Activated CD4-positive, alpha-beta T cell treated with anti-CD3 and anti-CD28 coated beads, Interleukin-2, amount 10 ng/mL, durations not matched to agents 24 days and 14 days (primary cell): Measurements from ENCODE around the gene CST4. TPM values are rescaled to one million over a fixed set of nuclear protein-coding genes. Genes with fewer than 3 reads are reported as not detected.
"Not testable (repeated sequence)": the region's sequence is repeated elsewhere in the genome, so short reads cannot be mapped to it uniquely, and the experiment has no call there.

Source experiments
- DNase-seq: peaks from one replicate; pipeline ENCODE4 v3.0.0; 2022
- H3K27ac Mint-ChIP-seq: one replicate; pipeline ENCODE4 v1.8.0; 2022; ENCODE audit warnings: mild to moderate bottlenecking, mixed read lengths
- H3K27me3 Mint-ChIP-seq: one replicate; pipeline ENCODE4 v1.8.0; 2022; ENCODE audit warnings: mixed read lengths
- H3K36me3 Mint-ChIP-seq: one replicate; pipeline ENCODE4 v1.8.0; 2022; ENCODE audit warnings: low read depth, mild to moderate bottlenecking, mixed read lengths
- H3K4me1 Mint-ChIP-seq: one replicate; pipeline ENCODE4 v1.8.0; 2021; ENCODE audit warnings: mixed read lengths
- H3K4me3 Mint-ChIP-seq: one replicate; pipeline ENCODE4 v1.8.0; 2022; ENCODE audit warnings: mild to moderate bottlenecking, moderate library complexity, mixed read lengths
- H3K9me3 Mint-ChIP-seq: one replicate; pipeline ENCODE4 v1.8.0; 2021; ENCODE audit warnings: mixed read lengths
- intact Hi-C: fragments of 100-400 bp; cut with micrococcal nuclease; formaldehyde crosslinking; loops from one replicate; pipeline ENCODE4 v1.15.1; 2023
- total RNA-seq: library from RNA; stranded (reverse); gene quantifications from 2 replicates; pipeline ENCODE4 v1.2.3, GENCODE V29; 2022

The CST4 gene
- total RNA-seq, 1 donor from 2014 or later, result not detected

- DNase-seq, result no peak
- H3K27ac Mint-ChIP-seq, result no peak overlapping the region
- H3K9me3 Mint-ChIP-seq, result no peaks in the 10 kb centered on the region
- H3K4me3 Mint-ChIP-seq, result no peak overlapping the region
- no peaks in the 10 kb centered on the region for H3K27me3 Mint-ChIP-seq
- intact Hi-C loops, result no loop called here
- no peaks in the 10 kb centered on the region for H3K4me1 Mint-ChIP-seq
- H3K36me3 Mint-ChIP-seq, result no peaks in the 10 kb centered on the region
These were observed 12.1 kb upstream of the CST4 start for GRCh38 chr20:23700931-23701330.

- no peaks in the 10 kb centered on the region for H3K27me3 Mint-ChIP-seq
- intact Hi-C loops, result no loop called here
- H3K27ac Mint-ChIP-seq, result no peak overlapping the region
- no peaks in the 10 kb centered on the region for H3K9me3 Mint-ChIP-seq
- no peak overlapping the region for H3K4me3 Mint-ChIP-seq
- H3K36me3 Mint-ChIP-seq, result no peaks in the 10 kb centered on the region
- no peaks in the 10 kb centered on the region for H3K4me1 Mint-ChIP-seq
- peak; percentile 38 for DNase-seq
These were observed 9.1 kb upstream of the CST4 start for GRCh38 chr20:23697947-23698346.

- H3K9me3 Mint-ChIP-seq, H3K27ac Mint-ChIP-seq, DNase-seq, H3K27me3 Mint-ChIP-seq, H3K4me3 Mint-ChIP-seq, H3K36me3 Mint-ChIP-seq, H3K4me1 Mint-ChIP-seq, intact Hi-C loops: not testable (repeated sequence)
These were observed 6.2 kb upstream of the CST4 start for GRCh38 chr20:23695068-23695395.

- H3K27ac Mint-ChIP-seq, H3K27me3 Mint-ChIP-seq, H3K4me1 Mint-ChIP-seq, H3K9me3 Mint-ChIP-seq, H3K36me3 Mint-ChIP-seq, H3K4me3 Mint-ChIP-seq, intact Hi-C loops: not testable (repeated sequence)
- peak; percentile 20 for DNase-seq
These were observed 5.6 kb upstream of the CST4 start for GRCh38 chr20:23694178-23695067.

GRCh38 chr20:23692725-23693619 is 4.1 kb upstream of the CST4 start:
- H3K4me3 Mint-ChIP-seq, result not testable (repeated sequence)

GRCh38 chr20:23691675-23692074 is 2.8 kb upstream of the CST4 start:
- Mint-ChIP-seq H3K4me1 (no peaks in the 10 kb centered on the region), H3K9me3 (no peaks in the 10 kb centered on the region), H3K27ac (no peak overlapping the region), H3K36me3 (no peaks in the 10 kb centered on the region), H3K27me3 (no peaks in the 10 kb centered on the region), H3K4me3 (no peak overlapping the region)
- DNase-seq, result peak; percentile 6
- intact Hi-C loops, result no loop called here

More at GRCh38 chr20:23692725-23693619, 4.1 kb upstream of the CST4 start:
- H3K36me3 Mint-ChIP-seq, H3K9me3 Mint-ChIP-seq, H3K27me3 Mint-ChIP-seq, intact Hi-C loops, H3K4me1 Mint-ChIP-seq, H3K27ac Mint-ChIP-seq, DNase-seq: not testable (repeated sequence)

- no peaks in the 10 kb centered on the region for H3K36me3 Mint-ChIP-seq
- H3K4me1 Mint-ChIP-seq, result no peaks in the 10 kb centered on the region
- no peak for DNase-seq
- H3K9me3 Mint-ChIP-seq, result no peaks in the 10 kb centered on the region
- no peak overlapping the region for H3K27ac Mint-ChIP-seq
- H3K4me3 Mint-ChIP-seq, result no peak overlapping the region
- intact Hi-C loops, result no loop called here
- H3K27me3 Mint-ChIP-seq, result no peaks in the 10 kb centered on the region
These were observed 1.7 kb upstream of the CST4 start for GRCh38 chr20:23690581-23690980.

GRCh38 chr20:23689399-23689690 is 507 bp upstream of the CST4 start:
- intact Hi-C loops, result no loop called here
- Mint-ChIP-seq H3K27ac (no peak overlapping the region), H3K9me3 (no peaks in the 10 kb centered on the region), H3K4me1 (no peaks in the 10 kb centered on the region), H3K4me3 (no peak overlapping the region), H3K27me3 (no peaks in the 10 kb centered on the region), H3K36me3 (no peaks in the 10 kb centered on the region)
- DNase-seq, result no peak

- Mint-ChIP-seq H3K4me3 (no peak overlapping the region), H3K4me1 (no peaks in the 10 kb centered on the region), H3K36me3 (no peaks in the 10 kb centered on the region), H3K27ac (no peak overlapping the region), H3K27me3 (no peaks in the 10 kb centered on the region), H3K9me3 (no peaks in the 10 kb centered on the region)
- intact Hi-C loops, result no loop called here
- peak; percentile 45 for DNase-seq
These were observed 852 bp downstream of the CST4 start for GRCh38 chr20:23687986-23688385.

GRCh38 chr20:23686046-23686750 is 2.6 kb downstream of the CST4 start:
- H3K4me1 Mint-ChIP-seq, result no peaks in the 10 kb centered on the region
- DNase-seq, result peak; percentile 38
- no peaks in the 10 kb centered on the region for H3K36me3 Mint-ChIP-seq
- H3K4me3 Mint-ChIP-seq, result no peak overlapping the region
- H3K27ac Mint-ChIP-seq, result no peak overlapping the region
- no peaks in the 10 kb centered on the region for H3K9me3 Mint-ChIP-seq
- H3K27me3 Mint-ChIP-seq, result peaks cover 1% of the 10 kb centered on the region
- intact Hi-C loops, result no loop called here

- H3K27ac Mint-ChIP-seq, H3K4me1 Mint-ChIP-seq, H3K27me3 Mint-ChIP-seq, intact Hi-C loops, H3K4me3 Mint-ChIP-seq, H3K9me3 Mint-ChIP-seq, H3K36me3 Mint-ChIP-seq: not testable (repeated sequence)
- DNase-seq, result peak; percentile 20
These were observed 3.3 kb downstream of the CST4 start for GRCh38 chr20:23685529-23685896.

- H3K4me3 Mint-ChIP-seq, result no peak overlapping the region
- intact Hi-C loops, result no loop called here
- H3K36me3 Mint-ChIP-seq, result no peaks in the 10 kb centered on the region
- H3K27me3 Mint-ChIP-seq, result peaks cover 1% of the 10 kb centered on the region
- H3K4me1 Mint-ChIP-seq, result no peaks in the 10 kb centered on the region
- no peak overlapping the region for H3K27ac Mint-ChIP-seq
- peak; percentile 48 for DNase-seq
- no peaks in the 10 kb centered on the region for H3K9me3 Mint-ChIP-seq
These were observed 4.6 kb downstream of the CST4 start for GRCh38 chr20:23684261-23684660.

- H3K9me3 Mint-ChIP-seq, result no peaks in the 10 kb centered on the region
- H3K4me1 Mint-ChIP-seq, result no peaks in the 10 kb centered on the region
- peaks cover 4% of the 10 kb centered on the region for H3K27me3 Mint-ChIP-seq
- H3K4me3 Mint-ChIP-seq, result no peak overlapping the region
- DNase-seq, result no peak
- H3K36me3 Mint-ChIP-seq, result no peaks in the 10 kb centered on the region
- no peak overlapping the region for H3K27ac Mint-ChIP-seq
- intact Hi-C loops, result no loop called here
These were observed 5.0 kb downstream of the CST4 start for GRCh38 chr20:23683807-23684206.

GRCh38 chr20:23683281-23683680 is 5.6 kb downstream of the CST4 start:
- H3K27ac Mint-ChIP-seq, result no peak overlapping the region
- no peaks in the 10 kb centered on the region for H3K9me3 Mint-ChIP-seq
- intact Hi-C loops, result no loop called here
- H3K4me3 Mint-ChIP-seq, result no peak overlapping the region
- DNase-seq, result peak; percentile 11
- H3K36me3 Mint-ChIP-seq, result no peaks in the 10 kb centered on the region
- H3K4me1 Mint-ChIP-seq, result no peaks in the 10 kb centered on the region
- peaks cover 4% of the 10 kb centered on the region for H3K27me3 Mint-ChIP-seq
